ENCODE results near the gene SLC39A9. TPM values are rescaled to one million over a fixed set of nuclear protein-coding genes. Genes with fewer than 3 reads are reported as not detected.

Gene SLC39A9
- total and polyA plus RNA-seq, 10 of the 15 experiments (the other 5 are each of a cell fraction or from before 2014, with no cell fraction given): 19.9 to 109 (median 46.9) TPM

GRCh38 chr14:69501423-69501838, 102.9 kb downstream of the SLC39A9 start:
- FAIRE-seq (no peak), DNase-seq (ENCODE audit: low read depth, low spot score) (no peak), ATAC-seq (no peak)
- H3K4me3 ChIP-seq: no peak overlapping the region
- whole genome bisulfite sequencing (ENCODE audit: insufficient coverage, insufficient replicate concordance, low lambda C conversion rate, missing lambda C conversion rate): 24% methylated on average over 4 of the region's 4 CpGs
- H3K79me2 ChIP-seq (ENCODE audit: control insufficient read depth, insufficient read depth, low read length): no peaks in the 10 kb centered on the region
- ChIA-PET CTCF (interaction anchor here (1.6 kb wide), 1 partner anchor 9 kb away, joined by 5 read pairs; no protein-coding TSS in a partner anchor), SMC1A (ENCODE audit: uncharacterized antibody, unreplicated experiment) (interaction anchor here (1.4 kb wide), 1 partner anchor 8 kb away, joined by 3 read pairs; no protein-coding TSS in a partner anchor), RAD21 (ENCODE audit: unreplicated experiment) (no interaction called here), POLR2A (no interaction called here)
- no peak overlapping the region for H2AFZ ChIP-seq (ENCODE audit: control insufficient read depth, low read depth, low read length)
- in situ Hi-C loops (cut with MboI) (no loop called here), intact Hi-C loops (cut with micrococcal nuclease; ENCODE audit: unreplicated experiment) (no loop called here)
- no peak overlapping the region for H3K9ac ChIP-seq (ENCODE audit: control insufficient read depth, insufficient read depth, low read length)
- no peak overlapping the region for H3K27ac ChIP-seq (ENCODE audit: control insufficient read depth, insufficient read depth)
- H3K4me1 ChIP-seq (ENCODE audit: control insufficient read depth, insufficient read depth, low read length): no peaks in the 10 kb centered on the region
- no peaks in the 10 kb centered on the region for H3K9me3 ChIP-seq (replicated peaks; ENCODE audit: control insufficient read depth, insufficient read depth, low read length)
- H3K36me3 ChIP-seq (ENCODE audit: control insufficient read depth in 2 of 2, insufficient read depth in 2 of 2, low read length in 1 of 2): no peaks in the 10 kb centered on the region
- no TSS peak for BruUV-seq (replicated peaks)
- no peaks in the 10 kb centered on the region; a peak in 1 of 4 replicates for H3K27me3 ChIP-seq (replicated peaks in 1 of 2; ENCODE audit: control insufficient read depth in 2 of 2, insufficient read depth in 2 of 2, low read length in 1 of 2)
- H3K4me2 ChIP-seq (ENCODE audit: control insufficient read depth, insufficient read depth): no peak overlapping the region
- H4K20me1 ChIP-seq (ENCODE audit: control insufficient read depth, insufficient read depth): no peaks in the 10 kb centered on the region
- no peak for TF ChIP-seq GATAD2B (conservative IDR thresholded peaks at IDR 0.05; ENCODE audit: low read depth)
- no peak for TF ChIP-seq FOS (IDR thresholded peaks at IDR 0.05; ENCODE audit: borderline replicate concordance, extremely low read depth, insufficient read length)
- no peak for TF ChIP-seq DPF2 (IDR thresholded peaks at IDR 0.05)
- TF ChIP-seq TCF12 (IDR thresholded peaks at IDR 0.05; ENCODE audit: low read depth, low read length): no peak
- no peak for TF ChIP-seq SIN3A (IDR thresholded peaks at IDR 0.05; ENCODE audit: low read depth, low read length)

GRCh38 chr14:69504775-69505174, 106.3 kb downstream of the SLC39A9 start:
- BruUV-seq (replicated peaks): no TSS peak
- Histone ChIP-seq H3K4me1 (ENCODE audit: control insufficient read depth, insufficient read depth, low read length) (no peaks in the 10 kb centered on the region), H3K79me2 (ENCODE audit: control insufficient read depth, insufficient read depth, low read length) (no peaks in the 10 kb centered on the region), H4K20me1 (ENCODE audit: control insufficient read depth, insufficient read depth) (no peaks in the 10 kb centered on the region), H3K9ac (ENCODE audit: control insufficient read depth, insufficient read depth, low read length) (no peak overlapping the region), H3K4me3 (no peak overlapping the region), H3K27me3 (replicated peaks in 1 of 2; ENCODE audit: control insufficient read depth in 2 of 2, insufficient read depth in 2 of 2, low read length in 1 of 2) (no peaks in the 10 kb centered on the region), H3K4me2 (ENCODE audit: control insufficient read depth, insufficient read depth) (no peak overlapping the region), H3K9me3 (replicated peaks; ENCODE audit: control insufficient read depth, insufficient read depth, low read length) (no peaks in the 10 kb centered on the region), H3K27ac (ENCODE audit: control insufficient read depth, insufficient read depth) (no peak overlapping the region), H3K36me3 (ENCODE audit: control insufficient read depth in 2 of 2, insufficient read depth in 2 of 2, low read length in 1 of 2) (no peaks in the 10 kb centered on the region), H2AFZ (ENCODE audit: control insufficient read depth, low read depth, low read length) (no peak overlapping the region)
- SMC1A ChIA-PET (ENCODE audit: uncharacterized antibody, unreplicated experiment): no interaction called here
- no peak for FAIRE-seq
- WGBS (ENCODE audit: insufficient coverage, insufficient replicate concordance, low lambda C conversion rate, missing lambda C conversion rate): 100% methylated on average over 1 of the region's 1 CpG
- intact Hi-C loops (cut with micrococcal nuclease; ENCODE audit: unreplicated experiment): no loop called here
- in situ Hi-C loops (cut with MboI): no loop called here
- no peak for ATAC-seq
- CTCF ChIA-PET: interaction anchor here (0.6 to 1.3 kb wide), 2 partner anchors 12 to 70 kb away, joined by 3 to 6 read pairs; partner anchors contain the start of gene CCDC177
- DNase-seq (ENCODE audit: low read depth, low spot score): no peak
- POLR2A ChIA-PET: no interaction called here
- RAD21 ChIA-PET (ENCODE audit: unreplicated experiment): no interaction called here
- TF ChIP-seq RAD21 (IDR thresholded peaks at IDR 0.05; ENCODE audit: insufficient read depth, low read depth, low read length) (no peak), USF2 (IDR thresholded peaks at IDR 0.05; ENCODE audit: borderline replicate concordance, low read depth, low read length) (no peak), KAT2A (conservative IDR thresholded peaks at IDR 0.05; ENCODE audit: control insufficient read depth, low read depth, low read length) (no peak), YBX1 (IDR thresholded peaks at IDR 0.05) (no peak), MYB (IDR thresholded peaks at IDR 0.05; ENCODE audit: borderline replicate concordance, low read depth, low read length) (no peak), GABPA (IDR thresholded peaks at IDR 0.05; ENCODE audit: low read depth) (no peak), USF1 (IDR thresholded peaks at IDR 0.05; ENCODE audit: borderline replicate concordance, extremely low read length, insufficient read depth, low read depth, low read length) (no peak), DPF2 (IDR thresholded peaks at IDR 0.05) (no peak), PAX8 (IDR thresholded peaks at IDR 0.05) (no peak), MTA2 (IDR thresholded peaks at IDR 0.05; ENCODE audit: low read depth) (no peak), SMAD1 (IDR thresholded peaks at IDR 0.05; ENCODE audit: low read depth, partially characterized antibody) (no peak), SUZ12 (IDR thresholded peaks at IDR 0.05; ENCODE audit: unreplicated experiment) (no peak), STAT1 (conservative IDR thresholded peaks at IDR 0.05) (no peak)
